DMS 273 treated with DMSO at 0.1 percent for 48 hours (cell line): Measurements from ENCODE around the gene BET1.

ENCODE experiments used
- DNase-seq: peaks from one replicate; lab custom pipeline; 2025; lab: John Stamatoyannopoulos, UW

The BET1 gene

GRCh38 chr7:94011714-94012353 is 7.7 kb upstream of the BET1 start:
- DNase-seq = no peak

- DNase-seq = no peak
These were observed 4.4 kb upstream of the BET1 start for GRCh38 chr7:94008537-94008936.

GRCh38 chr7:94005753-94006152 is 1.6 kb upstream of the BET1 start:
- DNase-seq = no peak

GRCh38 chr7:94003446-94004023 is 620 bp downstream of the BET1 start:
- no peak for DNase-seq

- no peak for DNase-seq
These were observed 2.8 kb downstream of the BET1 start for GRCh38 chr7:94001396-94001795.

GRCh38 chr7:93997868-93998267 is 6.3 kb downstream of the BET1 start:
- no peak for DNase-seq

- no peak for DNase-seq
These were observed 11.6 kb downstream of the BET1 start for GRCh38 chr7:93992421-93993110.

GRCh38 chr7:93987297-93987696 is 16.9 kb downstream of the BET1 start:
- no peak for DNase-seq

GRCh38 chr7:93985101-93985500 is 19.1 kb downstream of the BET1 start:
- DNase-seq = no peak

- DNase-seq = no peak
These were observed 20.1 kb downstream of the BET1 start for GRCh38 chr7:93984024-93984423.

GRCh38 chr7:93981480-93981874 is 22.7 kb downstream of the BET1 start:
- DNase-seq = no peak

GRCh38 chr7:93980744-93981479 is 23.2 kb downstream of the BET1 start:
- DNase-seq = no peak

- no peak for DNase-seq
These were observed 26.8 kb downstream of the BET1 start for GRCh38 chr7:93977211-93977950.

- DNase-seq = no peak
These were observed 31.0 kb downstream of the BET1 start for GRCh38 chr7:93973134-93973533.

- no peak for DNase-seq
These were observed 32.0 kb downstream of the BET1 start for GRCh38 chr7:93972029-93972725.

- no peak for DNase-seq
These were observed 35.1 kb downstream of the BET1 start for GRCh38 chr7:93968911-93969620.

GRCh38 chr7:93964813-93965212 is 39.3 kb downstream of the BET1 start:
- no peak for DNase-seq

GRCh38 chr7:93964262-93964661 is 39.9 kb downstream of the BET1 start:
- DNase-seq = no peak

- DNase-seq = no peak
These were observed 43.2 kb downstream of the BET1 start for GRCh38 chr7:93960986-93961385.

- DNase-seq = no peak
These were observed 45.5 kb downstream of the BET1 start for GRCh38 chr7:93958651-93959050.

GRCh38 chr7:93958216-93958615 is 45.9 kb downstream of the BET1 start:
- DNase-seq = no peak
